HEK293 (cell line): ENCODE data around the gene ZFHX3.

Experiments
- CTCF ChIA-PET: fragments of 350-600 bp; formaldehyde crosslinking; extraction: SDS; loops from one replicate; lab custom pipeline; 2021; ENCODE audit warnings: antibody characterized with exemption; lab: Yijun Ruan, JAX
- POLR2A ChIA-PET: fragments of 300-600 bp; formaldehyde crosslinking; extraction: SDS; loops from one replicate; lab custom pipeline; 2020; ENCODE audit warnings: antibody characterized with exemption, inconsistent platforms; lab: Yijun Ruan, JAX
- H3K27ac ChIP-seq: fragments of 200-500 bp; sonication (Bioruptor generic); 2 replicates; pipeline ENCODE4 v1.5.1; 2014; ENCODE audit warnings: low read depth, low read length, control low read depth, inconsistent platforms; ENCODE audit errors: extremely low read depth
- H3K36me3 ChIP-seq, 2 experiments: fragments of 200-500 bp in 1 of 2; sonication (Bioruptor generic) in 1 of 2; 1 replicate in 1 of 2; 2 replicates in 1 of 2; pipeline ENCODE4 v1.5.1; 2014 to 2017; ENCODE audit warnings: inconsistent platforms in 2 of 2, low read length in 2 of 2; ENCODE audit not compliant: control insufficient read depth in 2 of 2, insufficient read depth in 1 of 2
- H3K4me1 ChIP-seq: fragments of 200-500 bp; sonication (Bioruptor generic); 2 replicates; pipeline ENCODE4 v1.5.1; 2014; ENCODE audit warnings: mild to moderate bottlenecking, low read length, inconsistent platforms; ENCODE audit not compliant: control insufficient read depth, insufficient read depth
- H3K4me3 ChIP-seq: 2 replicates; pipeline ENCODE4 v1.5.1; 2011; ENCODE audit warnings: low read depth, mild to moderate bottlenecking, control low read depth, low read length, moderate library complexity
- H3K9me3 ChIP-seq: fragments of 200-500 bp; sonication (Bioruptor generic); 2 replicates; pipeline ENCODE4 v1.5.1; 2014; ENCODE audit warnings: low read depth, low read length, inconsistent platforms; ENCODE audit not compliant: control insufficient read depth, insufficient read depth
- HOXA7 ChIP-seq: sonication (generic); formaldehyde crosslinking; IDR thresholded peaks from 2 replicates; pipeline ENCODE4 v1.8.1; 2022; ENCODE audit warnings: missing genetic modification reagents, borderline replicate concordance
- INSM2 ChIP-seq: fragments of 450-650 bp; formaldehyde crosslinking; IDR thresholded peaks from 2 replicates; pipeline ENCODE4 v1.5.1; 2016; ENCODE audit warnings: missing biosample characterization, missing genetic modification characterization
- KLF16 ChIP-seq: fragments of 450-650 bp; formaldehyde crosslinking; IDR thresholded peaks from 2 replicates; pipeline ENCODE4 v1.5.1; 2017; ENCODE audit warnings: missing biosample characterization, missing genetic modification characterization
- PRDM6 ChIP-seq: fragments of 450-650 bp; formaldehyde crosslinking; IDR thresholded peaks from 2 replicates; pipeline ENCODE4 v1.5.1; 2017; ENCODE audit warnings: missing biosample characterization, missing genetic modification characterization
- WT1 ChIP-seq: fragments of 450-650 bp; formaldehyde crosslinking; IDR thresholded peaks from 2 replicates; pipeline ENCODE4 v1.5.1; 2016; ENCODE audit warnings: missing biosample characterization, missing genetic modification characterization
- YY1 ChIP-seq: fragments of 450-650 bp; formaldehyde crosslinking; IDR thresholded peaks from 2 replicates; pipeline ENCODE4 v1.5.1; 2018; ENCODE audit warnings: missing biosample characterization, missing genetic modification characterization
- ZBTB11 ChIP-seq: fragments of 450-650 bp; formaldehyde crosslinking; conservative IDR thresholded peaks from 2 replicates; pipeline ENCODE4 v1.5.1; 2016; ENCODE audit warnings: low read depth, missing biosample characterization, missing genetic modification characterization
- ZBTB26 ChIP-seq: fragments of 450-650 bp; formaldehyde crosslinking; optimal IDR thresholded peaks from 2 replicates; pipeline ENCODE3; 2016; ENCODE audit warnings: missing biosample characterization, mild to moderate bottlenecking, missing genetic modification characterization
- ZFP69B ChIP-seq: fragments of 450-650 bp; formaldehyde crosslinking; IDR thresholded peaks from 2 replicates; pipeline ENCODE4 v1.5.1; 2016; ENCODE audit warnings: missing biosample characterization, missing genetic modification characterization
- ZNF266 ChIP-seq: fragments of 450-650 bp; formaldehyde crosslinking; IDR thresholded peaks from 2 replicates; pipeline ENCODE4 v1.5.1; 2016; ENCODE audit warnings: missing biosample characterization, missing genetic modification characterization, low read depth
- ZNF37A ChIP-seq: fragments of 450-650 bp; IDR thresholded peaks from 2 replicates; pipeline ENCODE4 v1.5.1; 2018; ENCODE audit warnings: missing biosample characterization, missing genetic modification characterization
- ZNF398 ChIP-seq: fragments of 450-650 bp; formaldehyde crosslinking; IDR thresholded peaks from 2 replicates; pipeline ENCODE4 v1.5.1; 2017; ENCODE audit warnings: missing biosample characterization, missing genetic modification characterization
- ZNF658 ChIP-seq: fragments of 450-650 bp; formaldehyde crosslinking; IDR thresholded peaks from 2 replicates; pipeline ENCODE4; 2016; ENCODE audit warnings: missing biosample characterization, missing genetic modification characterization
- ZNF768 ChIP-seq: fragments of 450-650 bp; formaldehyde crosslinking; IDR thresholded peaks from 2 replicates; pipeline ENCODE4 v1.5.1; 2018; ENCODE audit warnings: missing biosample characterization, mild to moderate bottlenecking, missing genetic modification characterization

Gene ZFHX3

GRCh38 chr16:73063854-73064211, 15.9 kb upstream of the ZFHX3 start (continued):
- TF ChIP-seq PRDM6 (tag by site-specific recombination) (no peak), INSM2 (tag by site-specific recombination) (no peak), ZNF658 (tag by site-specific recombination) (no peak)

- Histone ChIP-seq H3K9me3 (no peaks in the 10 kb centered on the region), H3K4me1 (peaks cover 16% of the 10 kb centered on the region), H3K36me3 (no peaks in the 10 kb centered on the region), H3K4me3 (no peak overlapping the region), H3K27ac (no peak overlapping the region)
- CTCF ChIA-PET: interaction anchor here (0.6 to 1.1 kb wide), 4 partner anchors 17 to 596 kb away, joined by 3 to 4 read pairs (median 3); no protein-coding TSS in a partner anchor
- TF ChIP-seq YY1 (tag by site-specific recombination): no peak
- TF ChIP-seq ZNF37A (tag by site-specific recombination): no peak
- TF ChIP-seq ZNF398 (tag by site-specific recombination): no peak
- no peak for TF ChIP-seq ZFP69B (tag by site-specific recombination)
- no peak for TF ChIP-seq ZNF768
- TF ChIP-seq ZBTB26 (tag by site-specific recombination): no peak
- no peak for TF ChIP-seq ZNF266 (tag by site-specific recombination)
- no peak for TF ChIP-seq WT1 (tag by site-specific recombination)
- no peak for TF ChIP-seq KLF16 (tag by site-specific recombination)
- no peak for TF ChIP-seq HOXA7 (CRISPR knock-in tag)
- no peak for TF ChIP-seq ZBTB11 (tag by site-specific recombination)
- POLR2A ChIA-PET: interaction anchor here (0.9 kb wide), 1 partner anchor 31 kb away, joined by 5 read pairs; no protein-coding TSS in a partner anchor
Observed at GRCh38 chr16:73062743-73063733, 15.1 kb upstream of the ZFHX3 start.
